Type B pancreatic cell (in vitro differentiated cells): Measurements from ENCODE around the gene MAP4. TPM values are rescaled to one million over a fixed set of nuclear protein-coding genes. Genes with fewer than 3 reads are reported as not detected.
A peak's percentile ranks its signal among the peaks of the same experiment; 100 is the strongest.

Source experiments
- DNase-seq: peaks from one replicate; pipeline ENCODE4 v3.0.0; 2021; ENCODE audit warnings: mixed read lengths; ENCODE audit not compliant: unreplicated experiment; ENCODE audit errors: extremely low spot score
- H3K27ac Mint-ChIP-seq: 2 replicates; pipeline ENCODE4 v1.8.0; 2021; ENCODE audit warnings: mild to moderate bottlenecking, mixed read lengths
- H3K27me3 Mint-ChIP-seq: 2 replicates; pipeline ENCODE4 v1.8.0; 2021; ENCODE audit warnings: mixed read lengths
- H3K36me3 Mint-ChIP-seq: 2 replicates; pipeline ENCODE4 v1.8.0; 2021; ENCODE audit warnings: mixed read lengths
- H3K4me1 Mint-ChIP-seq: one replicate; pipeline ENCODE4 v1.8.0; 2021; ENCODE audit warnings: mixed read lengths; ENCODE audit not compliant: unreplicated experiment
- H3K4me3 Mint-ChIP-seq: 2 replicates; pipeline ENCODE4 v1.8.0; 2021; ENCODE audit warnings: mild to moderate bottlenecking, mixed read lengths
- H3K9me3 Mint-ChIP-seq: 2 replicates; pipeline ENCODE4 v1.8.0; 2021; ENCODE audit warnings: mixed read lengths
- CTCF ChIP-seq: fragments of 200-600 bp; sonication (generic); conservative IDR thresholded peaks from 2 replicates; pipeline ENCODE4 v1.5.0; 2021; ENCODE audit warnings: antibody characterized with exemption, mild to moderate bottlenecking
- total RNA-seq: library from RNA; stranded (reverse); gene quantifications from 2 replicates; pipeline ENCODE4 v1.2.1, GENCODE V29; 2021; ENCODE audit warnings: low replicate concordance

Gene MAP4
- total RNA-seq, 1 donor from 2014 or later: 120 TPM

- no peak for DNase-seq
- peaks cover 11% of the 10 kb centered on the region for H3K36me3 Mint-ChIP-seq
- H3K9me3 Mint-ChIP-seq: no peaks in the 10 kb centered on the region
- TF ChIP-seq CTCF: no peak
- H3K4me1 Mint-ChIP-seq: no peaks in the 10 kb centered on the region
- no peaks in the 10 kb centered on the region for H3K27me3 Mint-ChIP-seq
- no peak overlapping the region for H3K4me3 Mint-ChIP-seq
- no peak overlapping the region for H3K27ac Mint-ChIP-seq
Observed at GRCh38 chr3:47974974-47975470, 41.2 kb downstream of the MAP4 start.

GRCh38 chr3:47971081-47971480 lies 45.1 kb downstream of the MAP4 start:
- peaks cover 9% of the 10 kb centered on the region for H3K36me3 Mint-ChIP-seq
- no peaks in the 10 kb centered on the region for H3K9me3 Mint-ChIP-seq
- no peak for DNase-seq
- no peak overlapping the region for H3K27ac Mint-ChIP-seq
- no peaks in the 10 kb centered on the region for H3K27me3 Mint-ChIP-seq
- no peak for TF ChIP-seq CTCF
- H3K4me1 Mint-ChIP-seq: no peaks in the 10 kb centered on the region
- H3K4me3 Mint-ChIP-seq: no peak overlapping the region

GRCh38 chr3:47964740-47965139 lies 51.5 kb downstream of the MAP4 start:
- Mint-ChIP-seq H3K4me1 (peaks cover 25% of the 10 kb centered on the region), H3K9me3 (peaks cover 17% of the 10 kb centered on the region), H3K36me3 (peaks cover 30% of the 10 kb centered on the region), H3K27ac (no peak overlapping the region), H3K4me3 (no peak overlapping the region), H3K27me3 (no peaks in the 10 kb centered on the region)
- no peak for DNase-seq
- no peak for TF ChIP-seq CTCF

- no peak for DNase-seq
Observed at GRCh38 chr3:47961815-47962606, 54.2 kb downstream of the MAP4 start.

GRCh38 chr3:47961036-47961435 lies 55.2 kb downstream of the MAP4 start:
- TF ChIP-seq CTCF: no peak
- Mint-ChIP-seq H3K36me3 (peaks cover 25% of the 10 kb centered on the region), H3K27ac (no peak overlapping the region), H3K4me3 (no peak overlapping the region), H3K4me1 (peaks cover 25% of the 10 kb centered on the region), H3K9me3 (peaks cover 17% of the 10 kb centered on the region), H3K27me3 (no peaks in the 10 kb centered on the region)
- no peak for DNase-seq

More at GRCh38 chr3:47961815-47962606, 54.2 kb downstream of the MAP4 start:
- H3K4me3 Mint-ChIP-seq: peak overlapping the region; percentile 25
- no peak for TF ChIP-seq CTCF
- H3K36me3 Mint-ChIP-seq: peaks cover 30% of the 10 kb centered on the region
- peaks cover 25% of the 10 kb centered on the region for H3K4me1 Mint-ChIP-seq
- H3K9me3 Mint-ChIP-seq: peaks cover 17% of the 10 kb centered on the region
- H3K27ac Mint-ChIP-seq: peak overlapping the region; percentile 68
- H3K27me3 Mint-ChIP-seq: no peaks in the 10 kb centered on the region
